CD4-positive, alpha-beta T cell (primary cell): ENCODE data around the gene LIPE. TPM values are rescaled to one million over a fixed set of nuclear protein-coding genes. Genes with fewer than 3 reads are reported as not detected.

Experiments used
- ATAC-seq: fragments of 200-7000 bp; cut with Tn5 transposase; one replicate; pipeline ENCODE4 v1.10.0; 2022; ENCODE audit warnings: mild to moderate bottlenecking; ENCODE audit not compliant: poor library complexity
- CTCF ChIA-PET: fragments of 350-600 bp; sonication (Branson Sonifier 250); formaldehyde crosslinking; loops from one replicate; lab custom pipeline; 2021; ENCODE audit warnings: antibody characterized with exemption, inconsistent platforms; lab: Charles Lee
- POLR2A ChIA-PET: fragments of 350-600 bp; sonication (Branson Sonifier 250); formaldehyde crosslinking; loops from one replicate; lab custom pipeline; 2021; ENCODE audit warnings: antibody characterized with exemption, inconsistent platforms; lab: Charles Lee
- DNase-seq, 14 experiments: peaks; one replicate each; pipeline ENCODE4 v3.0.0-alpha.2; 2013 to 2020; ENCODE audit warnings: mixed read lengths in 2 of 14
- H3K27ac ChIP-seq, 2 donors: one replicate each; pipeline versions ENCODE4 v1.5.1 to v1.7.0; 2013; ENCODE audit warnings: low read length in 2 of 2, low read depth in 1 of 2, mild to moderate bottlenecking in 1 of 2
- H3K27me3 ChIP-seq, 2 experiments: 1 replicate in 1 of 2; 2 replicates in 1 of 2; pipeline versions ENCODE4 v1.6.1 to v1.7.0; 2013; ENCODE audit warnings: low read length in 2 of 2, control low read depth in 1 of 2, mild to moderate bottlenecking in 1 of 2, moderate library complexity in 1 of 2; ENCODE audit not compliant: insufficient read depth in 2 of 2, control insufficient read depth in 1 of 2
- H3K36me3 ChIP-seq: one replicate; pipeline ENCODE4 v1.6.1; 2013; ENCODE audit warnings: low read length, control low read depth; ENCODE audit not compliant: insufficient read depth
- H3K4me1 ChIP-seq: one replicate; pipeline ENCODE4 v1.6.1; 2013; ENCODE audit warnings: low read length, control low read depth; ENCODE audit not compliant: insufficient read depth
- H3K4me3 ChIP-seq: one replicate; pipeline ENCODE4 v1.5.1; 2013; ENCODE audit warnings: mild to moderate bottlenecking, low read length, moderate library complexity
- H3K9me3 ChIP-seq, 2 experiments: 1 replicate in 1 of 2; 2 replicates in 1 of 2; pipeline versions ENCODE4 v1.6.1 to v1.7.0; 2013; ENCODE audit warnings: low read length in 2 of 2, mild to moderate bottlenecking in 2 of 2, control low read depth in 1 of 2, moderate library complexity in 1 of 2; ENCODE audit not compliant: control insufficient read depth in 1 of 2, insufficient read depth in 1 of 2
- H3K27ac Mint-ChIP-seq: one replicate; pipeline ENCODE4 v1.8.0; 2020; ENCODE audit warnings: mixed read lengths
- H3K27me3 Mint-ChIP-seq: one replicate; pipeline ENCODE4 v1.8.0; 2021; ENCODE audit warnings: mixed read lengths
- H3K36me3 Mint-ChIP-seq: one replicate; pipeline ENCODE4 v1.8.0; 2021; ENCODE audit warnings: low read depth, mixed read lengths
- H3K4me1 Mint-ChIP-seq: one replicate; pipeline ENCODE4 v1.8.0; 2021; ENCODE audit warnings: low read depth, mixed read lengths
- H3K4me3 Mint-ChIP-seq: one replicate; pipeline ENCODE4 v1.8.0; 2020; ENCODE audit warnings: mild to moderate bottlenecking, mixed read lengths
- H3K9me3 Mint-ChIP-seq: one replicate; pipeline ENCODE4 v1.8.0; 2020; ENCODE audit warnings: mixed read lengths
- intact Hi-C, 2 experiments: fragments of 100-400 bp; cut with DNase I in 1 of 2; cut with micrococcal nuclease in 1 of 2; formaldehyde crosslinking; loops; one replicate each; pipeline versions ENCODE4 v1.15.1 to v1.9.0; 2023 to 2025; cut with DNase I, micrococcal nuclease
- total RNA-seq, 174 experiments: library from RNA in 2 of 174; stranded (reverse) in 2 of 174; gene quantifications; one replicate each; pipeline ENCODE4 v1.2.3 and lab custom pipeline; 2021 to 2026
- TF ChIP-seq, protein P1 (sequence below): fragments of 200-600 bp; IDR thresholded peaks from one replicate; pipeline ENCODE4 v1.8.0; 2022; ENCODE audit warnings: antibody characterized with exemption, mild to moderate bottlenecking

The LIPE gene
- total RNA-seq, 2 experiments from 2014 or later = 7.6 to 8.2 TPM

DNA sequence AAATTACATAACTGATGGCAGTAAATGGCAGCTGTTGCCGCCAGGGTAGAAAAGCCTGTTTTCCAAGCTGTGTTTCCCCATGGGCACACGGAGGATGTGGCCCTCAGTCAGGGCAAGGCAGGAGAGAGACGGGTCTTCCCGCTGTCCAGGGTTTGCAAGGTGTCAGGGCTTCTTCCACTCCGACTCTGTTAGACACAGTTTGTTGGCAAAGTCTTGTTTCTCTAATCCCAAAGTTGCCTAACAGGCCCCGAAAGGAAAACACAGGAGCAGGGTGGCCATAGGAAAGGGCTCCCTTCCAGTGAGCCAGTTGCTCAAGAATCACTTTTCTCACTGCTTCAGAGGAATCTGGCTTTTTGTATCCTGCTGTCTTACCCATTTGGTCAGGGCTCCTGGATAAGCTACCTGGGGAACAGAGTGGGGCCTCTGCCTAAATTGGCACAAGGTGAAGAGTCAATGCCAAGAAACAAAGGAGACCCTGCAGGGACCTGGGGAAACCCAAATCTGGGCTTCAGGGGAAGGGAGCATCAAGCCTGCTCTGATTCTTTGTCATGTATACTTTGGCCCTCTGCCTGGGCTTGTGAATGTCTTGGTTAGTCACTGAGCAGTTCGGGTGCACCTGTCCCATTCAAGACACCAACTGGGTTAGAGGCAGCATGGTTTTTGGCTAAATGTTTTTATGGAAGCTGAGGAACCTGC, 44.5 kb upstream of the LIPE start:
- no peaks in the 10 kb centered on the region for H3K27me3 ChIP-seq
- no peaks in the 10 kb centered on the region for H3K36me3 Mint-ChIP-seq
- H3K27ac Mint-ChIP-seq = no peak overlapping the region
- no peaks in the 10 kb centered on the region for H3K4me1 Mint-ChIP-seq
- H3K4me1 ChIP-seq = no peaks in the 10 kb centered on the region
- H3K27ac ChIP-seq = no peak overlapping the region
- H3K36me3 ChIP-seq = no peaks in the 10 kb centered on the region
- intact Hi-C loops = no loop called here
- no peaks in the 10 kb centered on the region for H3K9me3 ChIP-seq
- CTCF ChIA-PET = no interaction called here
- H3K27me3 Mint-ChIP-seq = no peaks in the 10 kb centered on the region
- H3K9me3 Mint-ChIP-seq = no peaks in the 10 kb centered on the region
- TF ChIP-seq, protein P1, sequence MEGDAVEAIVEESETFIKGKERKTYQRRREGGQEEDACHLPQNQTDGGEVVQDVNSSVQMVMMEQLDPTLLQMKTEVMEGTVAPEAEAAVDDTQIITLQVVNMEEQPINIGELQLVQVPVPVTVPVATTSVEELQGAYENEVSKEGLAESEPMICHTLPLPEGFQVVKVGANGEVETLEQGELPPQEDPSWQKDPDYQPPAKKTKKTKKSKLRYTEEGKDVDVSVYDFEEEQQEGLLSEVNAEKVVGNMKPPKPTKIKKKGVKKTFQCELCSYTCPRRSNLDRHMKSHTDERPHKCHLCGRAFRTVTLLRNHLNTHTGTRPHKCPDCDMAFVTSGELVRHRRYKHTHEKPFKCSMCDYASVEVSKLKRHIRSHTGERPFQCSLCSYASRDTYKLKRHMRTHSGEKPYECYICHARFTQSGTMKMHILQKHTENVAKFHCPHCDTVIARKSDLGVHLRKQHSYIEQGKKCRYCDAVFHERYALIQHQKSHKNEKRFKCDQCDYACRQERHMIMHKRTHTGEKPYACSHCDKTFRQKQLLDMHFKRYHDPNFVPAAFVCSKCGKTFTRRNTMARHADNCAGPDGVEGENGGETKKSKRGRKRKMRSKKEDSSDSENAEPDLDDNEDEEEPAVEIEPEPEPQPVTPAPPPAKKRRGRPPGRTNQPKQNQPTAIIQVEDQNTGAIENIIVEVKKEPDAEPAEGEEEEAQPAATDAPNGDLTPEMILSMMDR = no peak
- H3K4me3 Mint-ChIP-seq = no peak overlapping the region
- POLR2A ChIA-PET = no interaction called here
- no peak for DNase-seq
- ATAC-seq = no peak
- H3K4me3 ChIP-seq = no peak overlapping the region

GRCh38 chr19:42469311-42470235, 42.4 kb upstream of the LIPE start:
- ATAC-seq (no peak), DNase-seq (no peak)
- POLR2A ChIA-PET = no interaction called here
- Mint-ChIP-seq H3K27me3 (no peaks in the 10 kb centered on the region), H3K36me3 (no peaks in the 10 kb centered on the region), H3K4me3 (no peak overlapping the region), H3K27ac (no peak overlapping the region), H3K4me1 (no peaks in the 10 kb centered on the region), H3K9me3 (no peaks in the 10 kb centered on the region)
- intact Hi-C loops = no loop called here
- H3K27me3 ChIP-seq = no peaks in the 10 kb centered on the region
- no peak overlapping the region for H3K27ac ChIP-seq
- CTCF ChIA-PET = interaction anchor here (0.9 kb wide), 1 partner anchor 19 kb away, joined by 3 read pairs; no protein-coding TSS in a partner anchor
- no peaks in the 10 kb centered on the region for H3K36me3 ChIP-seq
- H3K9me3 ChIP-seq = no peaks in the 10 kb centered on the region
- no peaks in the 10 kb centered on the region for H3K4me1 ChIP-seq
- TF ChIP-seq, protein P1 = no peak
- H3K4me3 ChIP-seq = no peak overlapping the region

- TF ChIP-seq, protein P1 = no peak
- no peaks in the 10 kb centered on the region for H3K9me3 Mint-ChIP-seq
- no peaks in the 10 kb centered on the region for H3K36me3 Mint-ChIP-seq
- Histone ChIP-seq H3K4me3 (no peak overlapping the region), H3K27ac (no peak overlapping the region), H3K4me1 (no peaks in the 10 kb centered on the region), H3K9me3 (no peaks in the 10 kb centered on the region), H3K27me3 (no peaks in the 10 kb centered on the region), H3K36me3 (no peaks in the 10 kb centered on the region)
- H3K27ac Mint-ChIP-seq = no peak overlapping the region
- ATAC-seq = no peak
- H3K4me1 Mint-ChIP-seq = no peaks in the 10 kb centered on the region
- no peak overlapping the region for H3K4me3 Mint-ChIP-seq
- CTCF ChIA-PET = no interaction called here
- intact Hi-C loops = no loop called here
- POLR2A ChIA-PET = no interaction called here
- H3K27me3 Mint-ChIP-seq = no peaks in the 10 kb centered on the region
- no peak for DNase-seq
These were observed 41.1 kb upstream of the LIPE start for GRCh38 chr19:42468273-42468796.
